Tibial nerve (tissue), 4 donors: Measurements from ENCODE around the gene TNS3.

Experiments
- EP300 ChIP-seq, 2 donors: sonication (generic); formaldehyde crosslinking; IDR thresholded peaks; one replicate each; pipeline ENCODE4 v1.6.1; 2017; ENCODE audit warnings: antibody characterized with exemption in 2 of 2, mild to moderate bottlenecking in 1 of 2
- POLR2A ChIP-seq, 2 donors: fragments of 450-650 bp; IDR thresholded peaks; one replicate each; pipeline ENCODE4 v1.6.1; 2017; ENCODE audit warnings: antibody characterized with exemption in 2 of 2, mild to moderate bottlenecking in 2 of 2, moderate library complexity in 2 of 2
- TF ChIP-seq, protein P1 (sequence below), 5 experiments: fragments of 200-600 bp in 3 of 5; fragments of 450-650 bp in 2 of 5; sonication (generic) in 3 of 5; IDR thresholded peaks; one replicate each; pipeline ENCODE4 v1.5.1; 2016 to 2019; ENCODE audit warnings: antibody characterized with exemption in 5 of 5, mild to moderate bottlenecking in 3 of 5, moderate library complexity in 2 of 5

GRCh38 chr7:47366211-47366610, 215.7 kb downstream of the TNS3 start:
- TF ChIP-seq, protein P1, sequence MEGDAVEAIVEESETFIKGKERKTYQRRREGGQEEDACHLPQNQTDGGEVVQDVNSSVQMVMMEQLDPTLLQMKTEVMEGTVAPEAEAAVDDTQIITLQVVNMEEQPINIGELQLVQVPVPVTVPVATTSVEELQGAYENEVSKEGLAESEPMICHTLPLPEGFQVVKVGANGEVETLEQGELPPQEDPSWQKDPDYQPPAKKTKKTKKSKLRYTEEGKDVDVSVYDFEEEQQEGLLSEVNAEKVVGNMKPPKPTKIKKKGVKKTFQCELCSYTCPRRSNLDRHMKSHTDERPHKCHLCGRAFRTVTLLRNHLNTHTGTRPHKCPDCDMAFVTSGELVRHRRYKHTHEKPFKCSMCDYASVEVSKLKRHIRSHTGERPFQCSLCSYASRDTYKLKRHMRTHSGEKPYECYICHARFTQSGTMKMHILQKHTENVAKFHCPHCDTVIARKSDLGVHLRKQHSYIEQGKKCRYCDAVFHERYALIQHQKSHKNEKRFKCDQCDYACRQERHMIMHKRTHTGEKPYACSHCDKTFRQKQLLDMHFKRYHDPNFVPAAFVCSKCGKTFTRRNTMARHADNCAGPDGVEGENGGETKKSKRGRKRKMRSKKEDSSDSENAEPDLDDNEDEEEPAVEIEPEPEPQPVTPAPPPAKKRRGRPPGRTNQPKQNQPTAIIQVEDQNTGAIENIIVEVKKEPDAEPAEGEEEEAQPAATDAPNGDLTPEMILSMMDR (IDR thresholded peaks at IDR 0.05), result no peak
- TF ChIP-seq POLR2A (IDR thresholded peaks at IDR 0.05), result no peak
- TF ChIP-seq EP300 (IDR thresholded peaks at IDR 0.05), result no peak
